WTC11 (cell line): ENCODE data around the gene BOC. TPM values are rescaled to one million over a fixed set of nuclear protein-coding genes. Genes with fewer than 3 reads are reported as not detected.

Experiments used
- ATAC-seq: fragments of 200-7000 bp; cut with Tn5 transposase; 2 replicates; pipeline ENCODE4 v1.10.0; 2021; ENCODE audit warnings: mild to moderate bottlenecking, moderate library complexity
- CTCF ChIA-PET: fragments of 300-600 bp; sonication (Branson Sonifier 250); formaldehyde crosslinking; loops from one replicate; lab custom pipeline; 2021; ENCODE audit warnings: antibody characterized with exemption; lab: Charles Lee
- POLR2A ChIA-PET: fragments of 350-600 bp; sonication (Branson Sonifier 250); formaldehyde crosslinking; loops from one replicate; lab custom pipeline; 2021; ENCODE audit warnings: antibody characterized with exemption; lab: Charles Lee
- DNase-seq: peaks from one replicate; pipeline ENCODE4 v3.0.0; 2021; ENCODE audit warnings: low spot score
- H3K27ac Mint-ChIP-seq: 2 replicates; pipeline ENCODE4 v1.8.0; 2021; ENCODE audit warnings: mixed read lengths
- H3K27me3 Mint-ChIP-seq: 2 replicates; pipeline ENCODE4 v1.8.0; 2021; ENCODE audit warnings: low read depth, mild to moderate bottlenecking, moderate library complexity, mixed read lengths
- H3K36me3 Mint-ChIP-seq: 2 replicates; pipeline ENCODE4 v1.8.0; 2021; ENCODE audit warnings: mixed read lengths
- H3K4me1 Mint-ChIP-seq: 2 replicates; pipeline ENCODE4 v1.8.0; 2022; ENCODE audit warnings: mixed read lengths
- H3K4me3 Mint-ChIP-seq: 2 replicates; pipeline ENCODE4 v1.8.0; 2021; ENCODE audit warnings: mild to moderate bottlenecking, moderate library complexity, mixed read lengths
- H3K9me3 Mint-ChIP-seq: 2 replicates; pipeline ENCODE4 v1.8.0; 2021; ENCODE audit warnings: mixed read lengths
- ARID4B ChIP-seq: sonication (generic); formaldehyde crosslinking; IDR thresholded peaks from 2 replicates; pipeline ENCODE4 v1.8.0; 2023; ENCODE audit warnings: missing genetic modification reagents, mild to moderate bottlenecking, borderline replicate concordance
- CDX4 ChIP-seq: fragments of 250-450 bp; sonication (Bioruptor Pico); IDR thresholded peaks from 2 replicates; pipeline ENCODE4 v1.9.0; 2021; ENCODE audit warnings: moderate library complexity, mild to moderate bottlenecking, inconsistent platforms, borderline replicate concordance
- CREM ChIP-seq: sonication (generic); formaldehyde crosslinking; IDR thresholded peaks from 2 replicates; pipeline ENCODE4 v1.8.1; 2022; ENCODE audit warnings: mild to moderate bottlenecking, missing genetic modification reagents, moderate library complexity
- E2F4 ChIP-seq: sonication (generic); formaldehyde crosslinking; IDR thresholded peaks from 2 replicates; pipeline ENCODE4 v1.8.1; 2022; ENCODE audit warnings: low read depth, mild to moderate bottlenecking, moderate library complexity, missing genetic modification reagents, borderline replicate concordance
- IRF2 ChIP-seq: sonication (generic); formaldehyde crosslinking; IDR thresholded peaks from 2 replicates; pipeline ENCODE4 v1.8.0; 2022; ENCODE audit warnings: low read depth, missing genetic modification reagents, borderline replicate concordance
- JUN ChIP-seq: sonication (generic); formaldehyde crosslinking; IDR thresholded peaks from 2 replicates; pipeline ENCODE4 v1.8.0; 2023; ENCODE audit warnings: mild to moderate bottlenecking, missing genetic modification reagents
- MAX ChIP-seq: sonication (generic); formaldehyde crosslinking; IDR thresholded peaks from 2 replicates; pipeline ENCODE4 v1.8.0; 2022; ENCODE audit warnings: mild to moderate bottlenecking, missing genetic modification reagents
- NFYB ChIP-seq: sonication (generic); formaldehyde crosslinking; conservative IDR thresholded peaks from 2 replicates; pipeline ENCODE4 v1.8.0; 2022; ENCODE audit warnings: low read depth, missing genetic modification reagents
- TEAD1 ChIP-seq: sonication (generic); formaldehyde crosslinking; IDR thresholded peaks from 2 replicates; pipeline ENCODE4 v1.8.0; 2022; ENCODE audit warnings: mild to moderate bottlenecking, missing genetic modification reagents
- USF1 ChIP-seq: sonication (generic); formaldehyde crosslinking; IDR thresholded peaks from 2 replicates; pipeline ENCODE4 v1.8.0; 2022; ENCODE audit warnings: mild to moderate bottlenecking, missing genetic modification reagents
- USF2 ChIP-seq: sonication (generic); formaldehyde crosslinking; IDR thresholded peaks from 2 replicates; pipeline ENCODE4 v1.8.1; 2023; ENCODE audit warnings: mild to moderate bottlenecking, missing genetic modification reagents, moderate library complexity
- ZNF317 ChIP-seq: sonication (generic); formaldehyde crosslinking; IDR thresholded peaks from 2 replicates; pipeline ENCODE4 v1.8.1; 2023; ENCODE audit warnings: low read depth, mild to moderate bottlenecking, moderate library complexity, missing genetic modification reagents, borderline replicate concordance
- ZNF396 ChIP-seq: fragments of 250-450 bp; sonication (Bioruptor Pico); IDR thresholded peaks from 2 replicates; pipeline ENCODE4 v1.8.0; 2021; ENCODE audit warnings: mild to moderate bottlenecking, moderate library complexity, borderline replicate concordance
- ZNF416 ChIP-seq: fragments of 250-450 bp; sonication (Bioruptor Pico); IDR thresholded peaks from 2 replicates; pipeline ENCODE4 v1.9.0; 2021; ENCODE audit warnings: mild to moderate bottlenecking, inconsistent platforms
- ZNF532 ChIP-seq: fragments of 250-450 bp; sonication (Bioruptor Pico); IDR thresholded peaks from 2 replicates; pipeline ENCODE4 v1.9.0; 2021; ENCODE audit warnings: mild to moderate bottlenecking, borderline replicate concordance
- total RNA-seq: library from RNA; stranded (reverse); gene quantifications from 3 replicates; pipeline ENCODE4 v1.2.3, GENCODE V29; 2021
- TF ChIP-seq, protein P1 (sequence below): sonication (generic); formaldehyde crosslinking; IDR thresholded peaks from 2 replicates; pipeline ENCODE4 v1.8.0; 2022; ENCODE audit warnings: mild to moderate bottlenecking, missing genetic modification reagents
- TF ChIP-seq, protein P2 (sequence below): sonication (generic); formaldehyde crosslinking; IDR thresholded peaks from 2 replicates; pipeline ENCODE4 v1.8.0; 2022; ENCODE audit warnings: missing genetic modification reagents

BOC gene
- total RNA-seq, 1 experiment from 2014 or later: 8.0 TPM

DNA sequence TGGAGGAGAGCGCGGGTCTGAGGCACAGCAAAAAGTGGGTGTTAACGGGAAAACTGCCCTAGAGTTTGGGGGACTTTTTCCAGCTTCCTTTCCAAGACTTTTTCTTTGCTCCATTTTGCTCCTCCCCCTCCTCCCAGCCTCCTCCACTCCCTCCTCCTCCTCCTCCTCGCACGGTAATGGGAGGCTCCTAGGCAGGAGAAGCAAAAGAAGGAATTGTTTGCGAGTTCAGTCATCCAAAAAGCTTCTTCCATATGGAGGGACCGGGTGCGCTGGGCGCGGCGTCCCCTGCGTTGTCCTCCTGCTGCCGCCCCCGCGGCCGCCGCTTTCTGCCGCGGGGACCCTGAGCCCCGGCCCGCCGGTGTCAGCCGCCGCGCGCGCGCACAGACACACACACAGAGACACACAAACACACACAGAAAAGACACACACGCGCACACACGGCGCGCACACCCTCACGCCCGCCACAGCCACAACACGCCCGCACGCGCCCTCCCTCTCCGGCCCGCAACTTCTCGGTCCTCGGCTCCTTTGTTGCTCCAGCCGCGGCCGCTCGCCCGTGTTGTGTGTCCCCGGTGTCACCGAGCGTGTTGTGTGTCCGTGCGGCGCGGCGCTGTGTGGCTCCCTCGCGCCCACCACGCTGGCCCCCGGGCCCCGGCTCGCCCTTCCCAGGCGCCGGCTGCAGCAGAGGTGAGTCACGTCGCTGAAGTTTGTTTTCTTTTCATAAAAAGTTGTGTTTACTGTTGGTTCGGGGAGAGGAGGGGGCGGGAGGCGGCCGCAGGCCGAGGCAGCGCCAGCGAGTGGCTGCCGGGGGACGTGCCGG, at the start of gene BOC (continued):
- TF ChIP-seq ARID4B (CRISPR knock-in tag) (no peak), ZNF416 (no peak), JUN (CRISPR knock-in tag) (peak; percentile 54; the same call in 1 of the 2 replicates), USF1 (CRISPR knock-in tag) (no peak), ZNF317 (CRISPR knock-in tag) (no peak), NFYB (no peak), USF2 (no peak), IRF2 (CRISPR knock-in tag) (no peak), CDX4 (CRISPR knock-in tag) (no peak), MAX (CRISPR knock-in tag) (no peak)

- DNase-seq (no peak), ATAC-seq (no peak)
- H3K27me3 Mint-ChIP-seq: no peaks in the 10 kb centered on the region
- no peak overlapping the region for H3K4me3 Mint-ChIP-seq
- H3K4me1 Mint-ChIP-seq: peaks cover 12% of the 10 kb centered on the region
- ChIA-PET POLR2A (no interaction called here), CTCF (no interaction called here)
- no peaks in the 10 kb centered on the region for H3K9me3 Mint-ChIP-seq
- no peaks in the 10 kb centered on the region for H3K36me3 Mint-ChIP-seq
- H3K27ac Mint-ChIP-seq: no peak overlapping the region
- no peak for TF ChIP-seq E2F4 (CRISPR knock-in tag)
- TF ChIP-seq ZNF532 (CRISPR knock-in tag): no peak
- TF ChIP-seq, protein P1, sequence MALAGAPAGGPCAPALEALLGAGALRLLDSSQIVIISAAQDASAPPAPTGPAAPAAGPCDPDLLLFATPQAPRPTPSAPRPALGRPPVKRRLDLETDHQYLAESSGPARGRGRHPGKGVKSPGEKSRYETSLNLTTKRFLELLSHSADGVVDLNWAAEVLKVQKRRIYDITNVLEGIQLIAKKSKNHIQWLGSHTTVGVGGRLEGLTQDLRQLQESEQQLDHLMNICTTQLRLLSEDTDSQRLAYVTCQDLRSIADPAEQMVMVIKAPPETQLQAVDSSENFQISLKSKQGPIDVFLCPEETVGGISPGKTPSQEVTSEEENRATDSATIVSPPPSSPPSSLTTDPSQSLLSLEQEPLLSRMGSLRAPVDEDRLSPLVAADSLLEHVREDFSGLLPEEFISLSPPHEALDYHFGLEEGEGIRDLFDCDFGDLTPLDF (CRISPR knock-in tag): no peak
- no peak for TF ChIP-seq TEAD1 (CRISPR knock-in tag)
- no peak for TF ChIP-seq JUN (CRISPR knock-in tag)
- TF ChIP-seq CREM (CRISPR knock-in tag): no peak
- no peak for TF ChIP-seq ZNF396 (CRISPR knock-in tag)
- TF ChIP-seq, protein P2, sequence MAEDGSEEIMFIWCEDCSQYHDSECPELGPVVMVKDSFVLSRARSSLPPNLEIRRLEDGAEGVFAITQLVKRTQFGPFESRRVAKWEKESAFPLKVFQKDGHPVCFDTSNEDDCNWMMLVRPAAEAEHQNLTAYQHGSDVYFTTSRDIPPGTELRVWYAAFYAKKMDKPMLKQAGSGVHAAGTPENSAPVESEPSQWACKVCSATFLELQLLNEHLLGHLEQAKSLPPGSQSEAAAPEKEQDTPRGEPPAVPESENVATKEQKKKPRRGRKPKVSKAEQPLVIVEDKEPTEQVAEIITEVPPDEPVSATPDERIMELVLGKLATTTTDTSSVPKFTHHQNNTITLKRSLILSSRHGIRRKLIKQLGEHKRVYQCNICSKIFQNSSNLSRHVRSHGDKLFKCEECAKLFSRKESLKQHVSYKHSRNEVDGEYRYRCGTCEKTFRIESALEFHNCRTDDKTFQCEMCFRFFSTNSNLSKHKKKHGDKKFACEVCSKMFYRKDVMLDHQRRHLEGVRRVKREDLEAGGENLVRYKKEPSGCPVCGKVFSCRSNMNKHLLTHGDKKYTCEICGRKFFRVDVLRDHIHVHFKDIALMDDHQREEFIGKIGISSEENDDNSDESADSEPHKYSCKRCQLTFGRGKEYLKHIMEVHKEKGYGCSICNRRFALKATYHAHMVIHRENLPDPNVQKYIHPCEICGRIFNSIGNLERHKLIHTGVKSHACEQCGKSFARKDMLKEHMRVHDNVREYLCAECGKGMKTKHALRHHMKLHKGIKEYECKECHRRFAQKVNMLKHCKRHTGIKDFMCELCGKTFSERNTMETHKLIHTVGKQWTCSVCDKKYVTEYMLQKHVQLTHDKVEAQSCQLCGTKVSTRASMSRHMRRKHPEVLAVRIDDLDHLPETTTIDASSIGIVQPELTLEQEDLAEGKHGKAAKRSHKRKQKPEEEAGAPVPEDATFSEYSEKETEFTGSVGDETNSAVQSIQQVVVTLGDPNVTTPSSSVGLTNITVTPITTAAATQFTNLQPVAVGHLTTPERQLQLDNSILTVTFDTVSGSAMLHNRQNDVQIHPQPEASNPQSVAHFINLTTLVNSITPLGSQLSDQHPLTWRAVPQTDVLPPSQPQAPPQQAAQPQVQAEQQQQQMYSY: no peak
These were observed 49.7 kb upstream of the BOC start for GRCh38 chr3:113161661-113162060.
